Testis (tissue), 3 donors: ENCODE data around the gene DIS3L. TPM values are rescaled to one million over a fixed set of nuclear protein-coding genes. Genes with fewer than 3 reads are reported as not detected.
"Not testable (repeated sequence)": the region's sequence is repeated elsewhere in the genome, so short reads cannot be mapped to it uniquely, and the experiment has no call there.

Experiments
- DNase-seq: peaks from one replicate; pipeline ENCODE4 v3.0.0-alpha.2; 2019
- H3K27ac ChIP-seq, 2 donors: fragments of 200-600 bp; sonication (generic); one replicate each; pipeline ENCODE4 v1.5.1; 2019
- H3K27me3 ChIP-seq: fragments of 200-600 bp; sonication (generic); one replicate; pipeline ENCODE4 v1.5.1; 2019
- H3K36me3 ChIP-seq: fragments of 200-600 bp; sonication (generic); one replicate; pipeline ENCODE4 v1.5.1; 2017; ENCODE audit warnings: low read depth; ENCODE audit errors: missing control alignments
- H3K4me1 ChIP-seq: fragments of 200-600 bp; sonication (generic); one replicate; pipeline ENCODE4 v1.5.1; 2019
- H3K4me3 ChIP-seq, 2 donors: fragments of 200-600 bp; sonication (generic); one replicate each; pipeline ENCODE4 v1.5.1; 2017 to 2019
- H3K9me3 ChIP-seq: fragments of 200-600 bp; sonication (generic); one replicate; pipeline ENCODE4 v1.5.1; 2017
- POLR2A ChIP-seq: fragments of 450-650 bp; IDR thresholded peaks from one replicate; pipeline ENCODE4 v1.6.1; 2017; ENCODE audit warnings: antibody characterized with exemption, mild to moderate bottlenecking, moderate library complexity
- WGBS, 2 donors: methylation state at CpG; one replicate each; pipeline ENCODE4 v1.1.5; 2018; 5-methylcytosine and 5-hydroxymethylcytosine counted together
- intact Hi-C: fragments of 100-400 bp; cut with DNase I; formaldehyde crosslinking; loops from one replicate; pipeline ENCODE4 v1.15.1; 2023; ENCODE audit warnings: low total_unique reads
- polyA plus RNA-seq: library from polyadenylated mRNA; stranded (reverse); fragments of 350-450 nt; fragmentation: Illumina TruSeq; extraction: RNeasy Lipid Tissue Mini Kit (QIAGEN cat#74804); gene quantifications from one replicate; pipeline ENCODE4 v1.2.3, GENCODE V29; 2014; ENCODE audit warnings: low read depth, low replicate concordance; ENCODE audit not compliant: insufficient read depth
- total RNA-seq, 2 donors: library from RNA; depleted of rRNA; stranded (reverse); fragments of >200 nt; gene quantifications; one replicate each; pipeline ENCODE4 v1.2.3, GENCODE V29; 2016
- TF ChIP-seq, protein P1 (sequence below), 3 experiments: fragments of 450-650 bp in 2 of 3; fragments of 200-600 bp in 1 of 3; sonication (generic) in 1 of 3; IDR thresholded peaks; one replicate each; pipeline ENCODE4 v1.5.1; 2016 to 2019; ENCODE audit warnings: antibody characterized with exemption in 3 of 3, mild to moderate bottlenecking in 2 of 3, moderate library complexity in 1 of 3

Gene DIS3L
- total and polyA plus RNA-seq, 3 donors from 2014 or later, result 46.3 to 51.8 (median 48.7) TPM

DNA sequence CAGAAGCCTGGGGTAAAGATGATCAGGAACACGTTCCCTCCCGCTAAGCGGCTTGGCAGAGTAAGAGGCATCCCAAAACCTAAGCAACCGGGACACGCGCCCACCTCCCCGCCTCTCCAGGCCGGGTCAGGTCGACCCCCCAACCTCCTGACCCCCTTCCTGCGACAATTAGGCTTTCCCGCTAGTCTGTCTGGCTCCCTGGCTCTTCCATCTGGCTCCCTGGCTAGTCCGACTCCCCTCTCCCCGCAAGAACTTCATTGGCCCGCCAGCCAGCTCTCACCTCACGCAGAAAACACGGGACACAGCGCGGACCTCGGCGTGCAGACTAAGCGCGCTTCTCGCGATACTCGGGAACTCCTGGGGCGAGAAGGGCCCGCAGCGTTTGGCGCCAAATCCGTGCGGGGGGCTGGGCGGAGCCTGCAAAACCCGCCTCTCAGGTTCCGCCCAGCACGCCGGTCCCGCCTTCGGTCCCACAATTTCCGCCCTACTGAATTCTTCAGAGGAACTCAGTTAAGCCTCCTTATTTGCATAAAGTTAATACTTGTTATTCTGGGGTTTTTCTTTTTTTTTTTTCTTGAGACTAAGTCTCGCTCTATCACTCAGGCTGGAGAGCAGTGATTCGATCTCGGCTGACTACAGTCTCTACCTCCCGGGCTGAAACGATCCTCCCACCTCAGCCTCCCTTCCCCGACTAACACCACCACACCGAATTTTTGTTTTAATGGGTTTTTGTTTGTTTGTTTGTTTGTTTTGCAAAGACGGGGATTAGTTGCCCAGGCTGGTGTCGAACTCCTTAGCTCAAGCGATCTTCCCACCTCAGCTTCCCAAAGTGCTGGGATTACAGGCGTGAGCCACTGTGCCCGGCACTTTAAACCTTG lies 63.2 kb downstream of the DIS3L start, which contains the start of gene TIPIN:
TIPIN (minus strand) TSS at position 327 of the 878 bp plus-strand sequence. CDS start 3,738 bp downstream, outside the sequence.
- Histone ChIP-seq H3K4me1 (no peaks in the 10 kb centered on the region), H3K27me3 (no peaks in the 10 kb centered on the region), H3K36me3 (no peaks in the 10 kb centered on the region), H3K9me3 (no peaks in the 10 kb centered on the region), H3K4me3 (peak within 1 kb of the TSS; percentile 59 to 72), H3K27ac (peak within 1 kb of the TSS; percentile 52 to 68)
- intact Hi-C loops, result no loop called here
- peak; percentile 97 for DNase-seq
- TF ChIP-seq POLR2A, result no peak
- TF ChIP-seq, protein P1, sequence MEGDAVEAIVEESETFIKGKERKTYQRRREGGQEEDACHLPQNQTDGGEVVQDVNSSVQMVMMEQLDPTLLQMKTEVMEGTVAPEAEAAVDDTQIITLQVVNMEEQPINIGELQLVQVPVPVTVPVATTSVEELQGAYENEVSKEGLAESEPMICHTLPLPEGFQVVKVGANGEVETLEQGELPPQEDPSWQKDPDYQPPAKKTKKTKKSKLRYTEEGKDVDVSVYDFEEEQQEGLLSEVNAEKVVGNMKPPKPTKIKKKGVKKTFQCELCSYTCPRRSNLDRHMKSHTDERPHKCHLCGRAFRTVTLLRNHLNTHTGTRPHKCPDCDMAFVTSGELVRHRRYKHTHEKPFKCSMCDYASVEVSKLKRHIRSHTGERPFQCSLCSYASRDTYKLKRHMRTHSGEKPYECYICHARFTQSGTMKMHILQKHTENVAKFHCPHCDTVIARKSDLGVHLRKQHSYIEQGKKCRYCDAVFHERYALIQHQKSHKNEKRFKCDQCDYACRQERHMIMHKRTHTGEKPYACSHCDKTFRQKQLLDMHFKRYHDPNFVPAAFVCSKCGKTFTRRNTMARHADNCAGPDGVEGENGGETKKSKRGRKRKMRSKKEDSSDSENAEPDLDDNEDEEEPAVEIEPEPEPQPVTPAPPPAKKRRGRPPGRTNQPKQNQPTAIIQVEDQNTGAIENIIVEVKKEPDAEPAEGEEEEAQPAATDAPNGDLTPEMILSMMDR (IDR thresholded peaks at IDR 0.05), result no peak
- 5% methylated on average over 37 to 51 of the region's 51 CpGs for WGBS, 2 donors

DNA sequence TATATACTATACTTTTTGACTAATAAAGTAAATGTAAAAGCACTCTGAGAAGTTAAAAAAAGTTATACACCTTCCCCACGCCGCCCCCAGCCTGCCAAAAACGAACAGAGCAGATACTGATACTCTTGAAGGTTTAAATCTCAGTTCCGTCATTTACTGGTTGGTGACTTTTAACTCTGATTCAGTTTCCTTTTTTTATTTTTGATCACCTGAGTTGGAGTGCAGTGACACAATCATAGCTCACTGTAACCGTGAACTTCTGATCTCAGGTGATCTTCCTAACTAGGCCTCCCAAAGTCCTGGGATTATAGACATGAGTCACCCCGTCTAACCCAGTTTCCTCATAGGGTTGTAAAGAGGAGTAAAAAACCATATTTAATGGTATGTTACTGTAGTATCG lies 66.4 kb downstream of the DIS3L start:
- no peak for DNase-seq
- Histone ChIP-seq H3K27ac (no peak overlapping the region), H3K27me3 (no peaks in the 10 kb centered on the region), H3K4me3 (no peak overlapping the region), H3K36me3 (no peaks in the 10 kb centered on the region), H3K9me3 (no peaks in the 10 kb centered on the region), H3K4me1 (no peaks in the 10 kb centered on the region)
- intact Hi-C loops, result no loop called here
- WGBS, 2 donors, result 87 to 88% methylated on average over 7 of the region's 7 CpGs
- no peak for TF ChIP-seq POLR2A
- TF ChIP-seq, protein P1 (IDR thresholded peaks at IDR 0.05), result no peak

DNA sequence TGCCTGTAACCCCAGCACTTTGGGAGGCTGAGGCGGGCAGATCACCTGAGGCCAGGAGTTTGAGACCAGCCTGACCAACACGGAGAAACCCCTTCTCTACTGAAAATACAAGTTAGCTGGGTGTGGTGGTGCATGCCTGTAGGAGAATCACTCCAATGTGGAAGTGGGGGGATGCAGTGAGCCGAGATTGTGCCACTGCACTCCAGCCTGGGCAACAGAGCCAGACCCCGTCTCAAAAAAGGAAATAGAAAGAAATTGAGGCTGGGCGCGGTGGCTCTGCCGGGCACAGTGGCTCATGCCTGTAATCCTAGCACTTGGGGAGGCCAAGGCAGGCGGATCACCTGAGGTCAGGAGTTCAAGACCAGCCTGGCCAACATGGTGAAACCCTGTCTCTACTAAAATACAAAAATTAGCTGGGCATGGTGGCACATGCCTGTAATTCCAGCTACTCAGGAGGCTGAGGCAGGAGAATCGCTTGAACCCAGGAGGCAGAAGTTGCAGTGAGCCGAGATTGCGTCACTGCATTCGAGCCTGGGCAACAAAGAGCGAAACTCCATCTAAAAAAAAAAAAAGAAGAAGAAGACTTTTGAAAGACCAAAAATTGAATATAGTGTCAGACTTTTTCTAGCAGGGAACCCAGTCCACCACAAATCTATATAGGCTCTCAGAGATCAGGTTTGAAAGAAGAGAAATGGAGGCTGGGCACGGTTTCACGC lies 68.5 kb downstream of the DIS3L start:
- H3K4me1 ChIP-seq, H3K4me3 ChIP-seq, intact Hi-C loops, H3K27ac ChIP-seq, H3K9me3 ChIP-seq, H3K36me3 ChIP-seq, H3K27me3 ChIP-seq, DNase-seq: not testable (repeated sequence)
- 84 to 89% methylated on average over 15 of the region's 15 CpGs for WGBS, 2 donors

DNA sequence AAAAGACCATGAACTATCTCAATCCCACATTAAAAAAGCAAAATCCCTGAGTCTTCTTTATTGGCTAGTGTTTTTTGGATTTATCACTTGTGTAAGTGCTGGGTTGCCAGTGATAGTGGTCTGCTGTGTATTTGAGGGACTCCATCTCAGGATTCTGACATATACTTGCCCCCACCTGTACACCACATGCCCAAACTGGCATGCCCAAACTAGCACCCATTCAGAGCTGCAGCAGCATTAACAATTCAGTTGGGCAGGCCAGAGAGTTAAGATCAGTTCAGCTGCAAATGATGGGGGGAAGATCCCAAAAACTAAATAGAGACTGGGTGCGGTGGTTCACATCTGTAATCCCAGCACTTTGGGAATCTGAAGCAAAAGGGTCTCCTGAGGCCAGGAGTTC lies 69.4 kb downstream of the DIS3L start:
- intact Hi-C loops, result no loop called here
- 90 to 100% methylated on average over 1 of the region's 1 CpG for WGBS, 2 donors
- H3K9me3 ChIP-seq, result no peaks in the 10 kb centered on the region
- H3K36me3 ChIP-seq, result no peaks in the 10 kb centered on the region
- H3K27ac ChIP-seq, result no peak overlapping the region
- no peaks in the 10 kb centered on the region for H3K4me1 ChIP-seq
- TF ChIP-seq POLR2A, result no peak
- TF ChIP-seq, protein P1 (IDR thresholded peaks at IDR 0.05), result no peak
- no peaks in the 10 kb centered on the region for H3K27me3 ChIP-seq
- DNase-seq, result no peak
- no peak overlapping the region for H3K4me3 ChIP-seq

DNA sequence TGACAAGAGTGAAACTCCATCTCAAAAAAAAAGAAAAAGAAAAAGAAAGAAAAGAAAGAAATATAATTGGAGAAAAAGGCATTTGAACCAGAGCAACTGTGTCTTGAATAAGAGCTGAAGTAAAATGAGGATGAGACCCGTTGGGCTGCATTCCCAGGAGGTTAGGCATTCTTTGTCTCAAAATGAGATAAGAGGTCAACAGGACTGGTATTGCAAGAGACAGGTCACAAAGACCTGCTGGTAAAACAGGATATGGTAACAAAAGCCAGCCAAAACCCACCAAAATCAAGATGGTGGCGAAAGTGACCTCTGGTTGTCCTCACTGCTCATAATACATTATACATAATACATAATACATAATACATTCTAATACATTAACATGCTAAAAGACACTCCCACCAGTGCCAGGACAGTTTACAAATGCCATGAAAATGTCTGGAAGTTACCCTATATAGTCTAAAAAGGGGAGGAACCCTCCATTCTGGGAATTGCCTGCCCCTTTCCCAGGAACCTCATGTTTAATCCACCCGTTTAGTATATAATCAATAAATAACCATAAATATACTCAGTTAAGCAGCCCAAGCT lies 71.7 kb downstream of the DIS3L start:
- no peak for DNase-seq
- Histone ChIP-seq H3K27me3 (no peaks in the 10 kb centered on the region), H3K9me3 (no peaks in the 10 kb centered on the region), H3K27ac (no peak overlapping the region), H3K36me3 (no peaks in the 10 kb centered on the region), H3K4me3 (no peak overlapping the region), H3K4me1 (no peaks in the 10 kb centered on the region)
- 82 to 84% methylated on average over 3 of the region's 3 CpGs for WGBS, 2 donors
- intact Hi-C loops, result no loop called here
- TF ChIP-seq, protein P1 (IDR thresholded peaks at IDR 0.05), result no peak
- TF ChIP-seq POLR2A, result no peak
